IMR-90 (cell line): ENCODE measurements around the gene RAB25. TPM values are rescaled to one million over a fixed set of nuclear protein-coding genes. Genes with fewer than 3 reads are reported as not detected.

Experiments
- ATAC-seq: fragments of 200-7000 bp; cut with Tn5 transposase; 2 replicates; pipeline ENCODE4 v1.9.1; 2020; ENCODE audit warnings: low read depth, mild to moderate bottlenecking, moderate library complexity
- BruUV-seq: library from RNA; stranded (reverse); fragments of 400-500 nt; replicated peaks from 2 replicates; lab custom pipeline; 2021; lab: Mats Ljungman, UMichigan
- CTCF ChIA-PET: fragments of 300-600 bp; formaldehyde crosslinking; extraction: SDS; loops from one replicate; lab custom pipeline; 2021; ENCODE audit warnings: antibody characterized with exemption; lab: Yijun Ruan, JAX
- POLR2A ChIA-PET: fragments of 300-600 bp; sonication (Branson Sonifier 250); formaldehyde crosslinking; loops from one replicate; lab custom pipeline; 2022; ENCODE audit warnings: antibody characterized with exemption; ENCODE audit not compliant: unreplicated experiment; lab: Charles Lee
- DNase-seq: peaks from one replicate; pipeline ENCODE4 v3.0.0; 2013
- H2AFZ ChIP-seq: replicated peaks from 2 replicates; pipeline ENCODE3; 2013; ENCODE audit warnings: low read length, mild to moderate bottlenecking; ENCODE audit not compliant: poor library complexity
- H2AK5ac ChIP-seq: 2 replicates; pipeline ENCODE4 v1.6.1; 2013; ENCODE audit warnings: low read depth, low read length, inconsistent platforms
- H2AK9ac ChIP-seq: replicated peaks from 2 replicates; pipeline ENCODE3; 2013; ENCODE audit warnings: mild to moderate bottlenecking, low read depth, low read length, moderate library complexity; ENCODE audit not compliant: poor library complexity
- H2BK120ac ChIP-seq: 2 replicates; pipeline ENCODE4 v1.6.1; 2013; ENCODE audit warnings: low read depth, low read length, inconsistent platforms
- H2BK15ac ChIP-seq: 3 replicates; pipeline ENCODE4 v1.6.1; 2013; ENCODE audit warnings: low read depth, low read length, inconsistent platforms
- H2BK20ac ChIP-seq: 2 replicates; pipeline ENCODE4 v1.6.1; 2013; ENCODE audit warnings: low read depth, mild to moderate bottlenecking, inconsistent platforms, low read length, moderate library complexity
- H2BK5ac ChIP-seq: 2 replicates; pipeline ENCODE4 v1.6.1; 2013; ENCODE audit warnings: mild to moderate bottlenecking, low read depth, low read length, inconsistent platforms; ENCODE audit not compliant: poor library complexity, severe bottlenecking
- H3K14ac ChIP-seq: replicated peaks from 2 replicates; pipeline ENCODE4 v1.6.1; 2013; ENCODE audit warnings: low read depth, low read length, inconsistent platforms
- H3K18ac ChIP-seq: 2 replicates; pipeline ENCODE4 v1.6.1; 2013; ENCODE audit warnings: low read depth, low read length, control low read depth
- H3K23ac ChIP-seq: 2 replicates; pipeline ENCODE4 v1.6.1; 2013; ENCODE audit warnings: low read depth, low read length, inconsistent platforms
- H3K27ac ChIP-seq: 2 replicates; pipeline ENCODE4 v1.5.1; 2013; ENCODE audit warnings: mild to moderate bottlenecking, control low read depth, low read length; ENCODE audit not compliant: insufficient read depth
- H3K27me3 ChIP-seq: 2 replicates; pipeline ENCODE4 v1.6.1; 2013; ENCODE audit warnings: low read length; ENCODE audit not compliant: control insufficient read depth, insufficient read depth
- H3K36me3 ChIP-seq: 2 replicates; pipeline ENCODE4 v1.6.1; 2013; ENCODE audit warnings: low read length, mixed read lengths; ENCODE audit not compliant: control insufficient read depth, insufficient read depth
- H3K4ac ChIP-seq: 2 replicates; pipeline ENCODE4 v1.6.1; 2013; ENCODE audit warnings: low read depth, low read length, inconsistent platforms
- H3K4me1 ChIP-seq: 2 replicates; pipeline ENCODE4 v1.6.1; 2013; ENCODE audit warnings: low read length, mixed read lengths; ENCODE audit not compliant: control insufficient read depth, insufficient read depth
- H3K4me2 ChIP-seq: 2 replicates; pipeline ENCODE4 v1.6.1; 2013; ENCODE audit warnings: low read depth, mild to moderate bottlenecking, control low read depth, low read length, moderate library complexity
- H3K4me3 ChIP-seq: 2 replicates; pipeline ENCODE4 v1.5.1; 2013; ENCODE audit warnings: low read depth, mild to moderate bottlenecking, control low read depth, low read length, moderate library complexity; ENCODE audit not compliant: insufficient read depth
- H3K56ac ChIP-seq: 2 replicates; pipeline ENCODE4 v1.6.1; 2013; ENCODE audit warnings: low read length, inconsistent platforms; ENCODE audit not compliant: insufficient read depth; ENCODE audit errors: extremely low read depth
- H3K79me1 ChIP-seq, 2 experiments: 2 replicates each; pipeline ENCODE4 v1.6.1; 2013; ENCODE audit warnings: low read length in 2 of 2, inconsistent platforms in 1 of 2, low read depth in 1 of 2
- H3K9ac ChIP-seq: 2 replicates; pipeline ENCODE4 v1.6.1; 2013; ENCODE audit warnings: low read depth, low read length, control low read depth
- H3K9me1 ChIP-seq: 2 replicates; pipeline ENCODE4 v1.6.1; 2013; ENCODE audit warnings: low read length, inconsistent platforms; ENCODE audit not compliant: insufficient read depth
- H3K9me3 ChIP-seq: 2 replicates; pipeline ENCODE4 v1.6.1; 2013; ENCODE audit warnings: low read length; ENCODE audit not compliant: control insufficient read depth, insufficient read depth
- H4K20me1 ChIP-seq: 2 replicates; pipeline ENCODE4 v1.6.1; 2013; ENCODE audit warnings: low read length, inconsistent platforms; ENCODE audit not compliant: insufficient read depth
- H4K5ac ChIP-seq: 2 replicates; pipeline ENCODE4 v1.6.1; 2013; ENCODE audit warnings: mild to moderate bottlenecking, low read depth, low read length, control low read depth
- H4K8ac ChIP-seq, 2 experiments: 2 replicates each; pipeline ENCODE4 v1.6.1; 2013; ENCODE audit warnings: low read depth in 2 of 2, low read length in 2 of 2, control low read depth in 1 of 2, inconsistent platforms in 1 of 2
- H4K91ac ChIP-seq: 2 replicates; pipeline ENCODE4 v1.6.1; 2013; ENCODE audit warnings: low read depth, low read length, inconsistent platforms; ENCODE audit not compliant: insufficient read depth
- CEBPB ChIP-seq: IDR thresholded peaks from 2 replicates; pipeline ENCODE4 v1.6.1; 2012; ENCODE audit warnings: low read depth, low read length, improper control_type of control experiment
- CHD1 ChIP-seq: IDR thresholded peaks from 2 replicates; pipeline ENCODE4 v1.6.1; 2012; ENCODE audit warnings: low read depth, low read length, improper control_type of control experiment
- FOS ChIP-seq: fragments of 150-350 bp; IDR thresholded peaks from 2 replicates; pipeline ENCODE4 v1.6.1; 2016; ENCODE audit warnings: low read depth, low read length
- MXI1 ChIP-seq: IDR thresholded peaks from 2 replicates; pipeline ENCODE4 v1.6.1; 2012; ENCODE audit warnings: low read depth, mild to moderate bottlenecking, low read length, moderate library complexity, borderline replicate concordance
- NFE2L2 ChIP-seq: fragments of 150-350 bp; IDR thresholded peaks from 2 replicates; pipeline ENCODE4 v1.6.1; 2016; ENCODE audit warnings: low read depth, mild to moderate bottlenecking, low read length
- RAD21 ChIP-seq: IDR thresholded peaks from 2 replicates; pipeline ENCODE4 v1.6.1; 2012; ENCODE audit warnings: low read length, improper control_type of control experiment
- RFX5 ChIP-seq: IDR thresholded peaks from 2 replicates; pipeline ENCODE4 v1.8.0; 2012; ENCODE audit warnings: low read depth, mild to moderate bottlenecking, low read length, moderate library complexity
- SMC3 ChIP-seq: fragments of 150-350 bp; IDR thresholded peaks from 2 replicates; pipeline ENCODE4 v1.6.1; 2016; ENCODE audit warnings: low read depth, mild to moderate bottlenecking, antibody characterized with exemption, low read length, moderate library complexity
- USF2 ChIP-seq: fragments of 150-350 bp; IDR thresholded peaks from 2 replicates; pipeline ENCODE4 v1.6.1; 2017; ENCODE audit warnings: mild to moderate bottlenecking, antibody characterized with exemption, low read length, low read depth
- WGBS, 2 experiments: methylation state at CpG; one replicate each; pipeline versions ENCODE4 v1.1.5 to v1.1.7; 2013; ENCODE audit warnings: missing lambda C conversion rate in 2 of 2; ENCODE audit not compliant: insufficient read length in 1 of 2; ENCODE audit errors: extremely low coverage in 2 of 2; 5-methylcytosine and 5-hydroxymethylcytosine counted together
- dilution Hi-C: fragments of 300-500 bp; cut with HindIII; formaldehyde crosslinking; loops from one replicate; pipeline ENCODE4 v1.14.3; 2018; ENCODE audit warnings: low sequenced_read_pairs; ENCODE audit not compliant: unreplicated experiment
- in situ Hi-C: fragments of 300-500 bp; cut with MboI; formaldehyde crosslinking; loops from 3 replicates; pipeline ENCODE4 v1.14.3; 2019; ENCODE audit warnings: low sequenced_read_pairs, inconsistent platforms, mixed read lengths
- intact Hi-C: fragments of 100-400 bp; cut with micrococcal nuclease; formaldehyde crosslinking; loops from 2 replicates; pipeline ENCODE4 v1.10.0; 2022
- polyA plus RNA-seq, 3 experiments: library from polyadenylated mRNA; depleted of rRNA; stranded (reverse); fragments of >200 nt; gene quantifications; 2 replicates each; pipeline ENCODE4 v1.2.3, GENCODE V29; 2012; ENCODE audit warnings: low replicate concordance in 1 of 3
- total RNA-seq: library from RNA; depleted of rRNA; stranded (reverse); fragments of >200 nt; gene quantifications from 2 replicates; pipeline ENCODE4 v1.2.3, GENCODE V29; 2012

Gene RAB25
- total and polyA plus RNA-seq, 2 of the 4 experiments (the other 2 are of a cell fraction): not detected

DNA sequence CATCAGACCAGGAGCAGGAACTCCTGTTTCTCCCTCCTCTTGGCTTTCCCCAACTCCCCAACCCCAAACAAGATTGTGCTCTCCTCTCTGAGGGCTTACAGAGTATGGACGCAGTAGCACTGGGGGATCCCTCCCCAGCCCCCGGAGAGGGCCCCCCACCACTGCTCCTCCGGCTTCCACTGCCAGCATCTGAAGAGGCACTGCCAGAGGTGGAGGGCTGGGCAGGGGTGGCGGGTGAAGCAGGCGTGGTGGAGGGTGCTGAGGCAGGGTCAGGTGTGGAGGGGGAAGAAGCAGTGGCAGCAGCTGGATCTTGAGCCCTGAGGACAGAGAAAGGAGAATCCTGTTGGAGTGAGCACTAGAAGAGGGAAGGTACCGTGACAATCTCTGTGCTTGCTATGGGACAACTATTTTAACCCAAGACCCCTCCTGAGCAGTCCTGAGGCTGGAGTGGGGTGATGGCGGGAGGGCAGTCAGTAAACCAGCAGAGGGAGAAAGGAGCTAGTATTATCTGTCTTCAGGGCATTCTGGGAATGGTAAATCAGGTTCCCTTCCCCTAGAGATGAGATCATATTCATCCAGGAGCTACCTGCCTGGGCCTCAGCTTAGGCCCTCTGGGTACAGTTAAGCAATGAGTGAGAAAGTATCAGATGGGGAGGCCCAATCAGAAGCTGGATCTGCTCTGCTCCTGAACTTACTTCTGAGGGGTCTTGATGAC, 9.8 kb upstream of the RAB25 start:
- H3K9me3 ChIP-seq: no peaks in the 10 kb centered on the region
- no peak overlapping the region for H2AK9ac ChIP-seq
- no peak overlapping the region for H3K9ac ChIP-seq
- no peak overlapping the region for H2BK20ac ChIP-seq
- no peak overlapping the region for H4K8ac ChIP-seq
- no CpG with 5 or more reads among the region's 7 CpGs for WGBS, 2 experiments
- no peak overlapping the region for H2AK5ac ChIP-seq
- intact Hi-C loops: no loop called here
- no peak overlapping the region for H3K18ac ChIP-seq
- H3K36me3 ChIP-seq: peaks cover 19% of the 10 kb centered on the region
- H3K56ac ChIP-seq: no peak overlapping the region
- H2BK15ac ChIP-seq: no peak overlapping the region
- H3K14ac ChIP-seq: no peak overlapping the region
- peaks cover 4% of the 10 kb centered on the region; the same call in 1 of the 2 replicates for H3K4me1 ChIP-seq
- ChIA-PET CTCF (no interaction called here), POLR2A (no interaction called here)
- dilution Hi-C loops: no loop called here
- no peak overlapping the region for H3K4me2 ChIP-seq
- ATAC-seq: no peak
- H3K27me3 ChIP-seq: no peaks in the 10 kb centered on the region
- H2BK5ac ChIP-seq: no peak overlapping the region
- no peak for DNase-seq
- no peak overlapping the region for H4K91ac ChIP-seq
- no TSS peak for BruUV-seq
- TF ChIP-seq RAD21 (no peak), FOS (no peak), USF2 (no peak), CEBPB (no peak), CHD1 (no peak), SMC3 (no peak), NFE2L2 (no peak), MXI1 (no peak), RFX5 (no peak)
- peaks cover 25 to 60% of the 10 kb centered on the region in 2 experiments for H3K79me1 ChIP-seq
- H4K5ac ChIP-seq: no peak overlapping the region
- H4K20me1 ChIP-seq: 0 out of 2 replicates have a peak, but pooled peaks cover 2% of the 10 kb centered on the region
- H2BK120ac ChIP-seq: no peak overlapping the region
- H3K4ac ChIP-seq: no peak overlapping the region
- no peak overlapping the region for H2AFZ ChIP-seq
- peaks cover 17% of the 10 kb centered on the region for H3K9me1 ChIP-seq
- no peak overlapping the region for H3K23ac ChIP-seq
- H3K4me3 ChIP-seq: no peak overlapping the region
- H3K27ac ChIP-seq: no peak overlapping the region
- in situ Hi-C loops: no loop called here
